GM12878 (cell line): ENCODE measurements around the gene LCN9. TPM values are rescaled to one million over a fixed set of nuclear protein-coding genes. Genes with fewer than 3 reads are reported as not detected.

Experiments used
- ATAC-seq: fragments of 200-7000 bp; cut with Tn5 transposase; 3 replicates; pipeline ENCODE4 v1.9.1; 2020; ENCODE audit warnings: mild to moderate bottlenecking, moderate library complexity
- BruUV-seq: library from RNA; stranded (reverse); fragments of 400-500 nt; replicated peaks from 2 replicates; lab custom pipeline; 2021; lab: Mats Ljungman, UMichigan
- CTCF ChIA-PET: fragments of 300-600 bp; sonication (Branson Sonifier 250); formaldehyde crosslinking; extraction: SDS; loops from one replicate; lab custom pipeline; 2021; ENCODE audit warnings: inconsistent platforms; lab: Yijun Ruan, JAX
- POLR2A ChIA-PET: fragments of 350-600 bp; formaldehyde crosslinking; extraction: SDS; loops from one replicate; lab custom pipeline; 2021; ENCODE audit warnings: inconsistent platforms; lab: Charles Lee
- RAD21 ChIA-PET: fragments of 300-600 bp; sonication (Branson Sonifier 250); formaldehyde crosslinking; loops from one replicate; lab custom pipeline; 2023; ENCODE audit warnings: antibody characterized with exemption; ENCODE audit not compliant: unreplicated experiment; lab: Charles Lee
- SMC1A ChIA-PET: fragments of 300-600 bp; sonication (Branson Sonifier 250); formaldehyde crosslinking; loops from one replicate; lab custom pipeline; 2023; ENCODE audit not compliant: unreplicated experiment, uncharacterized antibody; lab: Charles Lee
- DNase-seq: peaks from one replicate; pipeline ENCODE4 v3.0.0-alpha.2; 2011; ENCODE audit warnings: low read depth, low spot score
- FAIRE-seq: peaks from 3 replicates; lab custom pipeline; 2011; peaks lifted over from hg19 to GRCh38; lab: Jason Lieb, UNC
- H2AFZ ChIP-seq: 2 replicates; pipeline ENCODE4 v1.6.0; 2011; ENCODE audit warnings: low read depth, low read length, control low read depth; ENCODE audit not compliant: control insufficient read depth
- H3K27ac ChIP-seq: 2 replicates; pipeline ENCODE4 v1.5.1; 2011; ENCODE audit warnings: control low read depth; ENCODE audit not compliant: control insufficient read depth, insufficient read depth
- H3K27me3 ChIP-seq, 2 experiments: replicated peaks in 1 of 2; 2 replicates each; pipeline versions ENCODE4 v1.6.0 to v1.6.1; 2011; ENCODE audit warnings: low read length in 1 of 2; ENCODE audit not compliant: control insufficient read depth in 2 of 2, insufficient read depth in 2 of 2
- H3K36me3 ChIP-seq, 2 experiments: 2 replicates each; pipeline ENCODE4 v1.5.1; 2011; ENCODE audit warnings: low read length in 1 of 2; ENCODE audit not compliant: control insufficient read depth in 2 of 2, insufficient read depth in 2 of 2
- H3K4me1 ChIP-seq: 2 replicates; pipeline ENCODE4 v1.6.1; 2011; ENCODE audit warnings: mild to moderate bottlenecking, low read length, moderate library complexity, mixed read lengths; ENCODE audit not compliant: control insufficient read depth, insufficient read depth
- H3K4me2 ChIP-seq: 2 replicates; pipeline ENCODE4 v1.6.0; 2011; ENCODE audit warnings: control low read depth; ENCODE audit not compliant: control insufficient read depth, insufficient read depth
- H3K4me3 ChIP-seq: fragments of 200-600 bp; sonication (generic); 2 replicates; pipeline ENCODE4 v1.5.1; 2016
- H3K79me2 ChIP-seq: 2 replicates; pipeline ENCODE4 v1.6.0; 2011; ENCODE audit warnings: low read length; ENCODE audit not compliant: control insufficient read depth, insufficient read depth
- H3K9ac ChIP-seq: 2 replicates; pipeline ENCODE4 v1.8.0; 2011; ENCODE audit warnings: low read length, control low read depth, mixed read lengths; ENCODE audit not compliant: control insufficient read depth, insufficient read depth
- H3K9me3 ChIP-seq: replicated peaks from 3 replicates; pipeline ENCODE4 v1.5.1; 2011; ENCODE audit warnings: mild to moderate bottlenecking, low read length; ENCODE audit not compliant: control insufficient read depth, insufficient read depth
- H4K20me1 ChIP-seq: 2 replicates; pipeline ENCODE4 v1.6.0; 2011; ENCODE audit not compliant: control insufficient read depth, insufficient read depth
- CBX3 ChIP-seq: fragments of 200-600 bp; sonication (generic); IDR thresholded peaks from 2 replicates; pipeline ENCODE4 v1.6.1; 2016; ENCODE audit warnings: low read depth, borderline replicate concordance
- CEBPB ChIP-seq, 2 experiments: fragments of 150-350 bp in 1 of 2; IDR thresholded peaks; 2 replicates each; pipeline ENCODE4 v1.6.1; 2012 to 2014; ENCODE audit warnings: low read depth in 2 of 2, low read length in 2 of 2, borderline replicate concordance in 1 of 2, inconsistent platforms in 1 of 2
- CHD4 ChIP-seq: fragments of 200-600 bp; sonication (generic); IDR thresholded peaks from 2 replicates; pipeline ENCODE4 v1.6.1; 2016; ENCODE audit warnings: mild to moderate bottlenecking
- CTCF ChIP-seq, 3 experiments: IDR thresholded peaks in 2 of 3; conservative IDR thresholded peaks in 1 of 3; 2 replicates each; pipeline ENCODE4 v1.5.1; 2011; ENCODE audit warnings: low read depth in 3 of 3, low read length in 3 of 3, mild to moderate bottlenecking in 3 of 3, control low read depth in 2 of 3, moderate library complexity in 2 of 3, inconsistent platforms in 1 of 3, mixed read lengths in 1 of 3; ENCODE audit not compliant: control insufficient read depth in 2 of 3, insufficient read depth in 1 of 3; ENCODE audit errors: extremely low read depth in 1 of 3
- DPF2 ChIP-seq: fragments of 450-650 bp; IDR thresholded peaks from 2 replicates; pipeline ENCODE4 v1.6.1; 2017; ENCODE audit warnings: mild to moderate bottlenecking
- IKZF2 ChIP-seq, 2 experiments: fragments of 450-650 bp; IDR thresholded peaks; 2 replicates each; pipeline ENCODE4 v1.6.1; 2017; ENCODE audit warnings: mild to moderate bottlenecking in 2 of 2, moderate library complexity in 2 of 2
- IRF4 ChIP-seq: IDR thresholded peaks from 2 replicates; pipeline ENCODE4 v1.6.1; 2011; ENCODE audit warnings: low read depth, low read length
- JUND ChIP-seq: IDR thresholded peaks from 2 replicates; pipeline ENCODE4 v1.6.1; 2012; ENCODE audit warnings: low read depth, mild to moderate bottlenecking, low read length, improper control_type of control experiment, moderate library complexity
- POLR2AphosphoS5 ChIP-seq: IDR thresholded peaks from 2 replicates; pipeline ENCODE4 v1.6.1; 2011; ENCODE audit warnings: mild to moderate bottlenecking, low read length, inconsistent platforms
- RUNX3 ChIP-seq: IDR thresholded peaks from 2 replicates; pipeline ENCODE4 v1.6.1; 2012; ENCODE audit warnings: low read length, inconsistent platforms
- SIX5 ChIP-seq: IDR thresholded peaks from 2 replicates; pipeline ENCODE4 v1.6.1; 2011; ENCODE audit warnings: mild to moderate bottlenecking, low read depth, low read length, moderate library complexity; ENCODE audit not compliant: severe bottlenecking
- STAT1 ChIP-seq: fragments of 450-650 bp; conservative IDR thresholded peaks from 2 replicates; pipeline ENCODE4 v1.6.1; 2014; ENCODE audit warnings: antibody characterized with exemption, mild to moderate bottlenecking
- TCF3 ChIP-seq: IDR thresholded peaks from 2 replicates; pipeline ENCODE4 v1.6.1; 2012; ENCODE audit warnings: low read depth, mild to moderate bottlenecking, low read length, borderline replicate concordance; ENCODE audit not compliant: insufficient read depth
- YBX1 ChIP-seq: fragments of 450-650 bp; IDR thresholded peaks from 2 replicates; pipeline ENCODE4 v1.6.1; 2016; ENCODE audit warnings: antibody characterized with exemption
- ZBTB40 ChIP-seq: fragments of 450-650 bp; IDR thresholded peaks from 2 replicates; pipeline ENCODE4 v1.6.1; 2016; ENCODE audit warnings: mild to moderate bottlenecking, moderate library complexity, borderline replicate concordance
- WGBS: methylation state at CpG from one replicate; pipeline ENCODE4 v1.1.6; 2016; ENCODE audit warnings: low lambda C conversion rate; ENCODE audit not compliant: insufficient replicate concordance, insufficient coverage; ENCODE audit errors: missing lambda C conversion rate; 5-methylcytosine and 5-hydroxymethylcytosine counted together
- in situ Hi-C: fragments of 300-500 bp; cut with MboI; formaldehyde crosslinking; loops from 9 replicates; pipeline ENCODE4 v1.14.3; 2018; ENCODE audit warnings: mixed read lengths
- intact Hi-C: fragments of 100-400 bp; cut with micrococcal nuclease; formaldehyde crosslinking; loops from one replicate; pipeline ENCODE4 v1.14.2; 2022; ENCODE audit not compliant: unreplicated experiment
- polyA plus RNA-seq, 11 experiments: library from polyadenylated mRNA; depleted of rRNA in 4 of 11; unstranded in 6 of 11; stranded (reverse) in 5 of 11; fragments of >200 nt; fragmentation: Nextera tagmentation in 4 of 11; fragmentation: Illumina TruSeq in 1 of 11; extraction: Ambion mirVana in 4 of 11; extraction: Trizol in 1 of 11; gene quantifications; 1 replicate in 1 of 11; 2 replicates in 10 of 11; pipeline versions ENCODE4 v1.2.1 to v1.2.3, GENCODE V29; 2011 to 2016; ENCODE audit warnings: inconsistent platforms in 2 of 11, missing spikeins in 2 of 11, low read depth in 1 of 11
- total RNA-seq, 4 experiments: library from RNA; depleted of rRNA in 3 of 4; stranded (reverse); fragments of >200 nt in 3 of 4; fragmentation: Illumina TruSeq in 1 of 4; extraction: Trizol in 1 of 4; gene quantifications; 2 replicates each; pipeline versions ENCODE4 v1.2.1 to v1.2.3, GENCODE V29; 2013 to 2021
- TF ChIP-seq, protein P1 (sequence below): IDR thresholded peaks from 2 replicates; pipeline ENCODE4 v1.6.1; 2011; ENCODE audit warnings: low read depth, mild to moderate bottlenecking, low read length, moderate library complexity, borderline replicate concordance; ENCODE audit errors: extremely low read depth

Gene LCN9
- total and polyA plus RNA-seq, 10 of the 15 experiments (the other 5 are each of a cell fraction or from before 2014, with no cell fraction given) = not detected

DNA sequence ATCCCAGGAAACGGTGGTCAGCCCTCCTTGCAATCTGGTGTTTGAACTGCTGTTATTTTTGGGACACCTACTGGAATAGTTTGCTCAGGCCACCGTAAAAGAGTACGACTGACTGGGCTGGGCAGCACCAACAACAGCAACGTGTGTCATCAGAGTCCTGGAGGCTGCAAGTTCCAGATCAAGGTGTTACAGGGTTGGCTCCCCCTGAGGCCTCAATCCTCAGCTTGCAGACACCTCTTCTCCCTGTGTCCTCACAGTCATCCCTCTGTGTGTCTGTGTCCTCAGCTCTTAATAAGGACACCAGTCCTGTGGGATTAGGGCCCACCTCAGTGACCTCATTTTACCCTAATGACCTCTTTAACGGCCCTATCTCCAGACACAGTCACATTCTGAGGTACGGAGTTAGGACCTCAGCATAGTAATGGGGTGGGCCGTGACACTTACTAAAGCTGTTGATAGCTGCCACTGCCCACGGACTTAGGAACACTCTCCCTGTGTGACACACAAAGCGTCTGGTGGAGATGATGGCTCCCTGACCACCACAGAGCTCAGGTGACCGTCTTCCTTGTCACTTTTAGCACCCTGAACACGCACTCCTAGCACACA, 40.6 kb upstream of the LCN9 start:
- no peaks in the 10 kb centered on the region for H3K4me1 ChIP-seq
- H3K36me3 ChIP-seq = no peaks in the 10 kb centered on the region
- H3K79me2 ChIP-seq = no peaks in the 10 kb centered on the region
- DNase-seq (no peak), FAIRE-seq (no peak), ATAC-seq (no peak)
- H2AFZ ChIP-seq = no peak overlapping the region
- SMC1A ChIA-PET = no interaction called here
- RAD21 ChIA-PET = no interaction called here
- BruUV-seq = no TSS peak
- intact Hi-C loops = no loop called here
- no peak overlapping the region for H3K9ac ChIP-seq
- H3K27me3 ChIP-seq = peaks cover 0 to 1% of the 10 kb centered on the region in 2 experiments; a peak in 1 of 4 replicates
- no peak overlapping the region for H3K4me2 ChIP-seq
- POLR2A ChIA-PET = no interaction called here
- no peak overlapping the region for H3K27ac ChIP-seq
- no peak overlapping the region for H3K4me3 ChIP-seq
- TF ChIP-seq CHD4 = no peak
- TF ChIP-seq IKZF2 (IDR thresholded peaks at IDR 0.05) = no peak
- TF ChIP-seq CBX3 = no peak
- no peak for TF ChIP-seq SIX5
- TF ChIP-seq, protein P1, sequence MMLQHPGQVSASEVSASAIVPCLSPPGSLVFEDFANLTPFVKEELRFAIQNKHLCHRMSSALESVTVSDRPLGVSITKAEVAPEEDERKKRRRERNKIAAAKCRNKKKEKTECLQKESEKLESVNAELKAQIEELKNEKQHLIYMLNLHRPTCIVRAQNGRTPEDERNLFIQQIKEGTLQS = no peak
- TF ChIP-seq RUNX3 = no peak
- no peak for TF ChIP-seq STAT1
- TF ChIP-seq YBX1 = no peak
- no peak for TF ChIP-seq DPF2
- TF ChIP-seq CEBPB (IDR thresholded peaks at IDR 0.05; ENCODE audit: borderline replicate concordance in 1 of 2, low read depth in 2 of 2, low read length in 2 of 2) = no peak
- TF ChIP-seq IRF4 = no peak
- no peak for TF ChIP-seq JUND
- TF ChIP-seq TCF3 = no peak
- TF ChIP-seq CTCF (IDR thresholded peaks at IDR 0.05 in 2 of 3, conservative IDR thresholded peaks at IDR 0.05 in 1 of 3; ENCODE audit: control insufficient read depth in 2 of 3, extremely low read depth in 1 of 3, insufficient read depth in 1 of 3, low read depth in 3 of 3, low read length in 3 of 3) = no peak
- no peak for TF ChIP-seq ZBTB40
- TF ChIP-seq POLR2AphosphoS5 = no peak
- CTCF ChIA-PET = no interaction called here
- 14% methylated on average over 10 of the region's 11 CpGs for WGBS
- in situ Hi-C loops = no loop called here
- H3K9me3 ChIP-seq = no peaks in the 10 kb centered on the region
- no peaks in the 10 kb centered on the region for H4K20me1 ChIP-seq
